BE2C (cell line): ENCODE measurements around the gene DOK1.

Source experiments
- DNase-seq: peaks from one replicate; pipeline ENCODE4 v3.0.0-alpha.2; 2020
- H3K27me3 ChIP-seq: fragments of 250-450 bp; sonication (Bioruptor Pico); 2 replicates; pipeline ENCODE4 v1.5.1; 2020; ENCODE audit warnings: mild to moderate bottlenecking
- H3K36me3 ChIP-seq: fragments of 250-450 bp; sonication (Bioruptor Pico); 2 replicates; pipeline ENCODE4 v1.5.1; 2020; ENCODE audit warnings: mild to moderate bottlenecking
- H3K4me1 ChIP-seq: fragments of 250-450 bp; sonication (Bioruptor Pico); 2 replicates; pipeline ENCODE4 v1.5.1; 2020
- H3K4me3 ChIP-seq: 2 replicates; pipeline ENCODE4 v1.5.1; 2011; ENCODE audit warnings: low read depth, low read length
- H3K9me3 ChIP-seq: fragments of 250-450 bp; sonication (Bioruptor Pico); 2 replicates; pipeline ENCODE4 v1.5.1; 2020
- TF ChIP-seq, protein P1 (sequence below): IDR thresholded peaks from 2 replicates; pipeline ENCODE4 v1.5.1; 2012; ENCODE audit warnings: mild to moderate bottlenecking, low read depth, low read length

The DOK1 gene

DNA sequence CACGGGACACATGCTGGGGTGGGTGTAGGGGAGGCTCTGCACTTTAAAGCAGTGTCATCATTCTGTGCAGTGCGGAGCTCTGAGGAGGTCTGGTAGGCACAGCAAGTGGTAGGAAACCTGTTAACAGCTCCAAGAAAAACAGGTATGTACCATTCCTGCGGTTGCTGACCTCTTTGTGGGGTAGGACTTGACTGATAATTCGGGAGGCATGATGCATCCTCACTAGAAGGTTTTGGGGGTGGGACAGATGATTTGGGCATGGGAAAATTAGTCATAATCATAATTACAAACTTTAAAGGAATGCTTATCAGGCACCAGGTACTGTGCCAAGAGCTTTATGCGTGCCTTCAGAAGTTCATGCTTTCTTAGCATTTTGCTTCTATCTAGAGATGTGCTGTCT, 9.7 kb downstream of the DOK1 start:
- H3K4me1 ChIP-seq, result no peaks in the 10 kb centered on the region
- no peaks in the 10 kb centered on the region for H3K9me3 ChIP-seq
- TF ChIP-seq, protein P1, sequence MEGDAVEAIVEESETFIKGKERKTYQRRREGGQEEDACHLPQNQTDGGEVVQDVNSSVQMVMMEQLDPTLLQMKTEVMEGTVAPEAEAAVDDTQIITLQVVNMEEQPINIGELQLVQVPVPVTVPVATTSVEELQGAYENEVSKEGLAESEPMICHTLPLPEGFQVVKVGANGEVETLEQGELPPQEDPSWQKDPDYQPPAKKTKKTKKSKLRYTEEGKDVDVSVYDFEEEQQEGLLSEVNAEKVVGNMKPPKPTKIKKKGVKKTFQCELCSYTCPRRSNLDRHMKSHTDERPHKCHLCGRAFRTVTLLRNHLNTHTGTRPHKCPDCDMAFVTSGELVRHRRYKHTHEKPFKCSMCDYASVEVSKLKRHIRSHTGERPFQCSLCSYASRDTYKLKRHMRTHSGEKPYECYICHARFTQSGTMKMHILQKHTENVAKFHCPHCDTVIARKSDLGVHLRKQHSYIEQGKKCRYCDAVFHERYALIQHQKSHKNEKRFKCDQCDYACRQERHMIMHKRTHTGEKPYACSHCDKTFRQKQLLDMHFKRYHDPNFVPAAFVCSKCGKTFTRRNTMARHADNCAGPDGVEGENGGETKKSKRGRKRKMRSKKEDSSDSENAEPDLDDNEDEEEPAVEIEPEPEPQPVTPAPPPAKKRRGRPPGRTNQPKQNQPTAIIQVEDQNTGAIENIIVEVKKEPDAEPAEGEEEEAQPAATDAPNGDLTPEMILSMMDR, result no peak
- DNase-seq, result no peak
- H3K27me3 ChIP-seq, result no peaks in the 10 kb centered on the region
- no peaks in the 10 kb centered on the region for H3K36me3 ChIP-seq
- no peak overlapping the region for H3K4me3 ChIP-seq

DNA sequence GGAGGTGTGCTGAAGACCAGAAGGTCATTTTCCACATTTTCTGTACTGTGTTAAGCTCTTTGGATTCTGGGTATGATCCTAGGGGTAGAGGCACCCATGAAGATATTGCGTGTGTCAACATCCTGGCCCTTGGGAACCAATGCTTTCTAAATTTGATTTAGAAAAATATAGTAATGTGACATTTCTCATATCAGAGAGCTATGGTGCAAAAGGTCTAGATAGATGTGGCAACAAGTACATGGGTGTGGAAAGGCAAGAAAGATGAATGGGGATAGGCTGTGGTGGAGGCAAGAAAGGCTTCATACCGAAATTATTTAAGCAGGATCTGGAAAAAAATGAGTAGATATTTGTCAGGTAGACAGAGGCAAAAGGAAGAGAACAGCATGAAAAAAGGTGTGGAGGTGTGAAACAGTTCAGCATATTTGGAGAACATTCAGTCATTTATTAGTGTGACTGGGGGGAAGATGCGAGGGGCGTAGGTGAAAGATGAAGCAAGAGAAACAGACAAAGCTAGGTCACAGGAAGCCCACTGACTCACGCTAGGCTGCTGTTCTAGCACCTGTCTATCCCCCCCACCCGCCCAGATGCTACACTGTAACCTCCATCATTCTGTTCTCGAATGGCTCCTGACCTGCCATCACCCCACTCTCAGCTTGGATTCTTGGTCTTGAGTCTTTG, 11.7 kb downstream of the DOK1 start:
- Histone ChIP-seq H3K9me3 (no peaks in the 10 kb centered on the region), H3K4me3 (no peak overlapping the region), H3K27me3 (no peaks in the 10 kb centered on the region), H3K4me1 (no peaks in the 10 kb centered on the region), H3K36me3 (no peaks in the 10 kb centered on the region)
- TF ChIP-seq, protein P1, result no peak
- DNase-seq, result no peak

DNA sequence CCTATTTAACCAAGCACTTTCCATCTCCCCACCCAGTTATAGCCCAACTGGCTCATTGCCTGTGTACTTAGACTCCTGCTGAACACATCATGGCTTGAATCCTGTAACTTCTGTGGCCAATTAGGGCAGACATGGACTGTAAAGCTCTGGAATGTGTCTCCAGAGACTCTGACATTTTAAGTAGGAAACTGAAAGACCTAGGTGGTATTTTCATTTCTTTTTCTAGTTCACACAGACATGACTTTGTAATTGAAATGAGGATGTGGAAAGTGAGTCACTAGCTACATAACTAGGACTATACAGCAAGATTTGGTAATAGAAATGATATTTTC, 12.2 kb downstream of the DOK1 start:
- Histone ChIP-seq H3K4me3 (no peak overlapping the region), H3K36me3 (no peaks in the 10 kb centered on the region), H3K27me3 (no peaks in the 10 kb centered on the region), H3K9me3 (no peaks in the 10 kb centered on the region), H3K4me1 (no peaks in the 10 kb centered on the region)
- TF ChIP-seq, protein P1, result no peak
- DNase-seq, result no peak

DNA sequence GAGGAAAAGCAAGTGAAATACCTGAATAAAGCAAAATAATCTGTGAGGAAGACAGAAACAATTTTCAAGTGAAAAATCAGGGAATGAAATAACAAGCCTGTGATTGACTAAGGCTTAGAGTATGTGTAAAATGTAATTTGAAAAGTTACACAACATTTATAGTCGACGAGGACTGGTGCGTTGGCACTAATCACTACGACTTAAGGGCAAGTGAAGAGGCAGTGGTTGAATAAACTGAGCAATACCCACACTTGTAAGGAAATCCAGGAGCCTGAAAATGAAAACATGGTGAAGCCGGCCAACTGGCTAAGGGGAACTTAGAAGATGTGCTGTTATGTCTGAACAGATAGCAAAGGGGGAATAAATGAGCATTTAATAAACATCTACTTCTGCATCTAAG, 13.4 kb downstream of the DOK1 start:
- no peak overlapping the region for H3K4me3 ChIP-seq
- H3K27me3 ChIP-seq, result no peaks in the 10 kb centered on the region
- no peaks in the 10 kb centered on the region for H3K9me3 ChIP-seq
- no peak for DNase-seq
- no peaks in the 10 kb centered on the region for H3K36me3 ChIP-seq
- TF ChIP-seq, protein P1, result no peak
- no peaks in the 10 kb centered on the region for H3K4me1 ChIP-seq

DNA sequence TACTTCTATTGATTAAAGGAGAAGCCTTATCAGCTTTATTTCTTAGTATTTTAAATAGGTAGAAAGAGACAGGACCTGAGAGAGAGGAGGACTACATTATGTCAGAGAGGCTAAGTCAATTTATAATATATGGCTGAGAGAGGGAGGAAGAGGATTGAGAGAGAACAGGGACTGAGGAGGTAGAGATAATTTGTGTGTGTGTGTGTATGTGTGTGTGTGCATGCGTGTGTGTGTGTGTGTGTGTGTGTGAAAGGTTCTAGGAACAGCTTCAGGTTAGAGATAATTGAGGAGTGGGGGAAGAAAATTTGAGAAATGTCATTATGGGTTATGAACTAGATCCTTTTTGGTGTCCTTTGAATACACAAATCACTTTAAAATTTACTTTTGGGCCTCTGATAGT, 15.2 kb downstream of the DOK1 start:
- H3K36me3 ChIP-seq, result no peaks in the 10 kb centered on the region
- TF ChIP-seq, protein P1, result no peak
- DNase-seq, result no peak
- no peak overlapping the region for H3K4me3 ChIP-seq
- no peaks in the 10 kb centered on the region for H3K9me3 ChIP-seq
- no peaks in the 10 kb centered on the region for H3K27me3 ChIP-seq
- no peaks in the 10 kb centered on the region for H3K4me1 ChIP-seq

DNA sequence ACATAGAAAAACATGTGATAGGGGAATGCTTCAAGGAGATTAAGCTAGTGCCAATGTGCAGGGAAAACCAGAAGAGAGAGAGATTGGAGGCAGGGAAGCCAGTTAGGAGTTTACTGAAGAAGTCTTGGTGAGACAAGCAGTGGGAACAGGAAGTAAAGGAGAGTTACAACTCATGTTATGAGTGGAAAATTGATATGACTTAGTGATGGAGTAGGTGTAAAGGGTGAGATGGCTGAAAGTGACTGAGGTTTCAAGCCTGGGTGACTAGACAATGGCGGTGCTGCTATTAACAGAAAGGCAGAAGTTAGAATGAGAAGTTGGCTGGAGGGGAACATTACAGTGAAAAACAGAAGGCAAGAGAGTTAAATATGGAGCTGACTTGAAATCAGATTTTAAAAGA, 16.5 kb downstream of the DOK1 start:
- no peak for DNase-seq
- TF ChIP-seq, protein P1, result no peak
- no peak overlapping the region for H3K4me3 ChIP-seq
- no peaks in the 10 kb centered on the region for H3K9me3 ChIP-seq
- no peaks in the 10 kb centered on the region for H3K4me1 ChIP-seq
- no peaks in the 10 kb centered on the region for H3K27me3 ChIP-seq
- no peaks in the 10 kb centered on the region for H3K36me3 ChIP-seq
